ENCODE results near the gene PRDM16. TPM values are rescaled to one million over a fixed set of nuclear protein-coding genes. Genes with fewer than 3 reads are reported as not detected.

Gene PRDM16
- total RNA-seq, 4 donors from 2014 or later, result 0.41 to 0.95 TPM; not detected in 2

DNA sequence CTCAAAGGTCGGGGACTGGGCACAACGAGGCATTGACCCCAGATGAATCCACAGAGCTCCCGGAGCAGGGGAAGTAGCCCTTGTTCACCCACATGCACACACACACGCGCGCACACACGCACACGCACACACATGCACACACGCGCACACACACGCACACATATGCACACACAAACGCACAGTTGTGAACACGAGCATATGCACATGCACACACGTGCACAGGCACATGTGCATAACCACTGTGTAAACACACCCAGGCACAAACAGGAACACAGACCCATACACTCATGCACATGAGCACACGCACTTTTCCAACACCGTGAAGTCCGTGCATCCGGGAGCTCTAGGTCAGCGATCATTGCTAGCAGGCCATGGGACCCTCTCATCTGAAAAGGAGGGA lies 208.6 kb downstream of the PRDM16 start:
- intact Hi-C loops (cut with DNase I; ENCODE audit: low total_unique reads) (loop anchor here (10.0 kb wide), 1 partner anchor 223 kb away; no protein-coding TSS in a partner anchor), in situ Hi-C loops (cut with MboI; ENCODE audit: low pct_ligation_motif_present in 1 of 4, low pct_unique_long_range_greater_than_20kb in 1 of 4, low sequenced_read_pairs in 3 of 4) (no loop called here)
- Histone ChIP-seq H3K4me3 (no peak overlapping the region), H3K9me3 (no peaks in the 10 kb centered on the region), H3K4me1 (no peaks in the 10 kb centered on the region), H3K27ac (no peak overlapping the region), H3K36me3 (no peaks in the 10 kb centered on the region), H3K27me3 (peaks cover 12% of the 10 kb centered on the region)
- TF ChIP-seq EP300 (IDR thresholded peaks at IDR 0.05; ENCODE audit: low read depth), result no peak
- TF ChIP-seq CTCF (IDR thresholded peaks at IDR 0.05), result no peak
- TF ChIP-seq POLR2AphosphoS5 (IDR thresholded peaks at IDR 0.05), result no peak
- no peak for TF ChIP-seq POLR2A (IDR thresholded peaks at IDR 0.05)
- no peak for DNase-seq
- 79% methylated on average over 19 of the region's 19 CpGs; no CpG with 5 or more reads in 1 of the 2 donors for whole genome bisulfite sequencing, 2 donors (ENCODE audit: low coverage in 1 of 2)

DNA sequence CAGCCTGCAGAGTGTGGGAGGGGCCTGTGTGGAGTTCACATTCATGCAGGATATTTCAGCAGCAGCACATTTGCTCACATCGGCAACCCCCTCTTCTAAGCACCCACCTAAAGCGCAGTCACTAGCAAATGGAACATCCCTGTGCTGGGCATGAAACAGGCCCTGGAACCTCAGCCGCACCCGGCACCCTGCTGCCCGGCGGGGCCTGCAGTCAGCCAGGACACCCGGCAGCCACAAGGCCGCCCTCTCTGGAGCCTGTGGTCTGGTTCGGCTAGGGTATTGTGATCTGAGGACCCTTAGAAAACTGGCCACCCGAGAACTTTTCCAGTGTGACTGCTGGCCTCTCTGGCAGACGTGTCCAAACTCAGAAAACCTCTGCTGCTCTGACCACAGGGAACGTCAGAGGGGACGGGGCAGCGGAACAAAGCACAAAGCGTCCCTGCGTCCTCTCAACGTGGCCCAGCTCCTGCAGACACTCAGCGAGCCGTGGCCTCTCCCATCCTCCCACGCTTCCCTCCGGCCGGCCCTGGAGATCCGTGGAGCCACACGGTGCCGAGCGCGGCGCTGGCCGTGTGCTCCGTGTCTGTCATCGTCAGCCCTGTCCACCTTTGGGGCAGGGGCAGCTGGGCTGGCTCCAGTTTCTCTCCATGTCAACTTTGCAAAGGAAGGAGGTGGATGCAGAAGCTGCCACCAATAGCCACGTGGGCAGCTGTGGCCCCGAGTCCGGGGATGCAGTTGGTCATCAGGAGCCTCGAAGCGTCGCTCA lies 209.6 kb downstream of the PRDM16 start:
- no peaks in the 10 kb centered on the region for H3K9me3 ChIP-seq
- in situ Hi-C loops (cut with MboI; ENCODE audit: low pct_ligation_motif_present in 1 of 4, low pct_unique_long_range_greater_than_20kb in 1 of 4, low sequenced_read_pairs in 3 of 4), result no loop called here

DNA sequence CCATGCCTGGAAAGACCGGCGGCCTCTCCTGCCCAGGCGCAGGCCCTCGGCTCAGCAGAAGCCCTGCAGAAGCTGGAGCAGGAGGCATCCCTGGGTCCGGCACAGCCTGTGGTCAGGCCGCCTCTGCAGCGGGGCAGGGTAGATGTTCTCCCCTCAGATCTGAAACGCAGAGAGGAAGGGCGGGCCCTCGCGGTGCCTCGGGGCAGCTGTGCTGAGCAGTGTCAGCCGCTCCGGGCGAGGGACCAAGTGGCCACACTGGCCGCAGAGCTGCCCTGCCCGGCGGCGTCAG lies 210.1 kb downstream of the PRDM16 start:
- no peak overlapping the region for H3K4me3 ChIP-seq
- TF ChIP-seq EP300 (IDR thresholded peaks at IDR 0.05; ENCODE audit: low read depth) (no peak), POLR2A (IDR thresholded peaks at IDR 0.05) (no peak), POLR2AphosphoS5 (IDR thresholded peaks at IDR 0.05) (no peak), CTCF (IDR thresholded peaks at IDR 0.05) (no peak)
- peaks cover 24% of the 10 kb centered on the region for H3K27me3 ChIP-seq
- no peak for DNase-seq
- in situ Hi-C loops (cut with MboI; ENCODE audit: low pct_ligation_motif_present in 1 of 4, low pct_unique_long_range_greater_than_20kb in 1 of 4, low sequenced_read_pairs in 3 of 4), result no loop called here
- intact Hi-C loops (cut with DNase I; ENCODE audit: low total_unique reads), result loop anchor here (10.0 kb wide), 1 partner anchor 224 kb away; no protein-coding TSS in a partner anchor
- H3K4me1 ChIP-seq, result no peaks in the 10 kb centered on the region
- no peaks in the 10 kb centered on the region for H3K36me3 ChIP-seq
- H3K9me3 ChIP-seq, result no peaks in the 10 kb centered on the region
- no peak overlapping the region for H3K27ac ChIP-seq
- WGBS, 2 donors (ENCODE audit: low coverage in 1 of 2), result 96% methylated on average over 7 of the region's 19 CpGs; no CpG with 5 or more reads in 1 of the 2 donors

More for the DNA sequence above, 209.6 kb downstream of the PRDM16 start:
- TF ChIP-seq EP300 (IDR thresholded peaks at IDR 0.05; ENCODE audit: low read depth), result no peak
- TF ChIP-seq POLR2A (IDR thresholded peaks at IDR 0.05), result no peak
- TF ChIP-seq CTCF (IDR thresholded peaks at IDR 0.05), result no peak
- no peak for TF ChIP-seq POLR2AphosphoS5 (IDR thresholded peaks at IDR 0.05)
- 89% methylated on average over 25 of the region's 37 CpGs; no CpG with 5 or more reads in 1 of the 2 donors for WGBS, 2 donors (ENCODE audit: low coverage in 1 of 2)
- Histone ChIP-seq H3K4me1 (no peaks in the 10 kb centered on the region), H3K36me3 (no peaks in the 10 kb centered on the region), H3K27ac (no peak overlapping the region), H3K4me3 (no peak overlapping the region), H3K27me3 (peaks cover 20% of the 10 kb centered on the region)
- intact Hi-C loops (cut with DNase I; ENCODE audit: low total_unique reads), result loop anchor here (10.0 kb wide), 1 partner anchor 224 kb away; no protein-coding TSS in a partner anchor
- DNase-seq, result no peak

- Histone ChIP-seq H3K4me3 (no peak overlapping the region), H3K36me3 (no peaks in the 10 kb centered on the region), H3K9me3 (no peaks in the 10 kb centered on the region), H3K4me1 (no peaks in the 10 kb centered on the region), H3K27me3 (peaks cover 36% of the 10 kb centered on the region), H3K27ac (no peak overlapping the region)
- TF ChIP-seq POLR2AphosphoS5 (IDR thresholded peaks at IDR 0.05) (no peak), CTCF (IDR thresholded peaks at IDR 0.05) (no peak), EP300 (IDR thresholded peaks at IDR 0.05; ENCODE audit: low read depth) (no peak), POLR2A (IDR thresholded peaks at IDR 0.05) (no peak)
- WGBS, 2 donors (ENCODE audit: low coverage in 1 of 2), result 88 to 93% methylated on average over 3 to 8 of the region's 8 CpGs
- intact Hi-C loops (cut with DNase I; ENCODE audit: low total_unique reads) (loop anchor here (5.0 kb wide), 1 partner anchor 269 kb away; no protein-coding TSS in a partner anchor), in situ Hi-C loops (cut with MboI; ENCODE audit: low pct_ligation_motif_present in 1 of 4, low pct_unique_long_range_greater_than_20kb in 1 of 4, low sequenced_read_pairs in 3 of 4) (no loop called here)
- DNase-seq, result no peak
Observed at GRCh38 chr1:3281735-3282134, 212.7 kb downstream of the PRDM16 start.
